Mesothelial cell of epicardium (in vitro differentiated cells): Measurements from ENCODE around the gene CDK5RAP2. TPM values are rescaled to one million over a fixed set of nuclear protein-coding genes. Genes with fewer than 3 reads are reported as not detected.
"Not testable (repeated sequence)": the region's sequence is repeated elsewhere in the genome, so short reads cannot be mapped to it uniquely, and the experiment has no call there.

ENCODE experiments used
- DNase-seq, 2 experiments: peaks; one replicate each; pipeline ENCODE4 v3.0.0; 2021; ENCODE audit warnings: low spot score in 2 of 2; ENCODE audit not compliant: unreplicated experiment in 2 of 2
- H3K27ac Mint-ChIP-seq: 2 replicates; pipeline ENCODE4 v1.8.0; 2021; ENCODE audit warnings: mixed read lengths
- H3K27me3 Mint-ChIP-seq: 2 replicates; pipeline ENCODE4 v1.8.0; 2021; ENCODE audit warnings: low read depth, mixed read lengths
- H3K36me3 Mint-ChIP-seq: 2 replicates; pipeline ENCODE4 v1.8.0; 2021; ENCODE audit warnings: mixed read lengths
- H3K4me1 Mint-ChIP-seq: 2 replicates; pipeline ENCODE4 v1.8.0; 2021; ENCODE audit warnings: mixed read lengths
- H3K4me3 Mint-ChIP-seq: 2 replicates; pipeline ENCODE4 v1.8.0; 2021; ENCODE audit warnings: mild to moderate bottlenecking, moderate library complexity, mixed read lengths
- H3K9me3 Mint-ChIP-seq: 2 replicates; pipeline ENCODE4 v1.8.0; 2021; ENCODE audit warnings: mixed read lengths
- total RNA-seq: library from RNA; stranded (reverse); gene quantifications from 3 replicates; pipeline ENCODE4 v1.2.1, GENCODE V29; 2021
- TF ChIP-seq, protein P1 (sequence below): fragments of 200-600 bp; sonication (generic); IDR thresholded peaks from one replicate; pipeline ENCODE4 v1.5.0; 2021; ENCODE audit warnings: antibody characterized with exemption; ENCODE audit not compliant: unreplicated experiment

Gene CDK5RAP2
- total RNA-seq, 1 donor from 2014 or later = 71.0 TPM

DNA sequence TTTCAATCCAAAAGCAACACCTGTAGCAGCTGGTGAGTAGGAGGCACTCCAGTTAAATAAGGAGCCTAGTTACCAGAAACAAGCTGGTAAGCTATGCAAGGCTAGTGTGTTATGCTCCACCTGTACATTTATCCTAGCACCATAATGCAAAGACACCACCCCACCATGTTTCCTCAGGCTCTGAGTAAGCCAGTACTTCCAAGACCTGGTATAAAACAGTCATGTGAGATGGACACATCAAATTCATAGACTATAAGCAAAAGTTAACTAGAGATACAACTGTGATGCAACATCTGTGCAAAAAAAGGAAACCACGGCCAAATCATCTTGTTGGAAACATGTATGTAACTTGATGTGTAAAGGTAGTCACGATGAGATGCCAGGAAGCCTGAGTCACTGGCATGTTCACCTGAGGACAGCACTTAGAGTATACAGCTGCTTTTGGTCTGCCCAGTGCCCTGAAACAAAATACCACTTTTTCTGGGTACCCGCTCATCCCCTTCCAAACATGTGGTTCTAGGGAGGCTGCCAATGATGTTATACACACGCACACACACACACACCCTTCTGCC lies 66.1 kb downstream of the CDK5RAP2 start:
- peaks cover 11% of the 10 kb centered on the region for H3K4me1 Mint-ChIP-seq
- H3K27ac Mint-ChIP-seq = no peak overlapping the region
- H3K27me3 Mint-ChIP-seq = no peaks in the 10 kb centered on the region
- H3K36me3 Mint-ChIP-seq = peaks cover 59% of the 10 kb centered on the region
- no peak for DNase-seq
- H3K4me3 Mint-ChIP-seq = no peak overlapping the region
- TF ChIP-seq, protein P1, sequence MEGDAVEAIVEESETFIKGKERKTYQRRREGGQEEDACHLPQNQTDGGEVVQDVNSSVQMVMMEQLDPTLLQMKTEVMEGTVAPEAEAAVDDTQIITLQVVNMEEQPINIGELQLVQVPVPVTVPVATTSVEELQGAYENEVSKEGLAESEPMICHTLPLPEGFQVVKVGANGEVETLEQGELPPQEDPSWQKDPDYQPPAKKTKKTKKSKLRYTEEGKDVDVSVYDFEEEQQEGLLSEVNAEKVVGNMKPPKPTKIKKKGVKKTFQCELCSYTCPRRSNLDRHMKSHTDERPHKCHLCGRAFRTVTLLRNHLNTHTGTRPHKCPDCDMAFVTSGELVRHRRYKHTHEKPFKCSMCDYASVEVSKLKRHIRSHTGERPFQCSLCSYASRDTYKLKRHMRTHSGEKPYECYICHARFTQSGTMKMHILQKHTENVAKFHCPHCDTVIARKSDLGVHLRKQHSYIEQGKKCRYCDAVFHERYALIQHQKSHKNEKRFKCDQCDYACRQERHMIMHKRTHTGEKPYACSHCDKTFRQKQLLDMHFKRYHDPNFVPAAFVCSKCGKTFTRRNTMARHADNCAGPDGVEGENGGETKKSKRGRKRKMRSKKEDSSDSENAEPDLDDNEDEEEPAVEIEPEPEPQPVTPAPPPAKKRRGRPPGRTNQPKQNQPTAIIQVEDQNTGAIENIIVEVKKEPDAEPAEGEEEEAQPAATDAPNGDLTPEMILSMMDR = no peak
- peaks cover 3% of the 10 kb centered on the region for H3K9me3 Mint-ChIP-seq

DNA sequence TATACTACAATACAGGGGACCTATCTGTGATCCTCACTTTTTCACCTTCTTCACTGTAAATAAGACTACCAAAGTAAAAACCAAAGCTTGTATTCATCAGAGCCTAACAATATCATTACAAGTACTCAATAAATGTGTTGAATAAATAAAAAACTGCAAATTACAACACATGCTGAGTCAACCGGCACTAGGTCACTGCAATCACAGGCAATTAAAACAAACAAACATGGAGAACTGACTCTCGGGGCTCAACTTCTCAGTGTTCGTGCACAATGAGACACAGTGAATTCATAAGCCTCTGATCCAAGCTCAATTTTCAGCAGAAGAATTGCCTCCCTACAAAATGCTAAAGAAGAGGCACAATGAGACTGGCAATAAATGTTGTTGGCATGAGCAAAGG lies 69.2 kb downstream of the CDK5RAP2 start:
- TF ChIP-seq, protein P1 = no peak
- Mint-ChIP-seq H3K4me1 (peaks cover 16% of the 10 kb centered on the region), H3K36me3 (peaks cover 58% of the 10 kb centered on the region), H3K27me3 (no peaks in the 10 kb centered on the region), H3K4me3 (no peak overlapping the region), H3K9me3 (peaks cover 19% of the 10 kb centered on the region), H3K27ac (no peak overlapping the region)
- DNase-seq = no peak

DNA sequence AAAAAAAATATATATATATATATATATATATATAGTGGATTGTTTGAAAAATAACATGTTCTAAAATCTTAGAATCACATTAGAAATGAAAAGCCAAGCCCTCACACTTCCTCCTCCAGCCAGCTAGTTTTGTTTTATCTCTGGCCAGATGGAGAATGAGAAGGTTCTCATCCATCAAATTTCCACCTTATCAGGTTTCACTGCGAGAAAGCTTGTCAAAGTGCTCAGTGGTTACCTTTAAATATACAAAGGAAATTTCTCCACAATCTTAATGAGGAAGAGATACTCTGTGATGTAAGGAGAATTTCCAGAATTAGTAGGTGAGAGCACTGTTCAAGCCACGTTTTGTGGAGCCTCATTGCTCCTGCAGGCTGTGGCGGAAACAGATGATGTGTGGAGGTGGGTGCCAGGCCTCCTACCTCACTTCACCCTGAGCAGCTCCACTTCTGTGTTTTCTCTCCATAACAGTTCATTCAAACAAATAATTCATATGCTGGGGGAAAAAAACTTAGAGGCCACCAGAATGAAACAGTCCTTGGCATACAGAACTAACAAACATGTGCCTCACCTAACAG lies 71.9 kb downstream of the CDK5RAP2 start:
- no peaks in the 10 kb centered on the region for H3K27me3 Mint-ChIP-seq
- no peak overlapping the region for H3K4me3 Mint-ChIP-seq
- H3K36me3 Mint-ChIP-seq = peaks cover 54% of the 10 kb centered on the region
- H3K4me1 Mint-ChIP-seq = peaks cover 16% of the 10 kb centered on the region
- H3K9me3 Mint-ChIP-seq = peaks cover 26% of the 10 kb centered on the region
- H3K27ac Mint-ChIP-seq = no peak overlapping the region
- no peak for DNase-seq
- TF ChIP-seq, protein P1 = no peak

DNA sequence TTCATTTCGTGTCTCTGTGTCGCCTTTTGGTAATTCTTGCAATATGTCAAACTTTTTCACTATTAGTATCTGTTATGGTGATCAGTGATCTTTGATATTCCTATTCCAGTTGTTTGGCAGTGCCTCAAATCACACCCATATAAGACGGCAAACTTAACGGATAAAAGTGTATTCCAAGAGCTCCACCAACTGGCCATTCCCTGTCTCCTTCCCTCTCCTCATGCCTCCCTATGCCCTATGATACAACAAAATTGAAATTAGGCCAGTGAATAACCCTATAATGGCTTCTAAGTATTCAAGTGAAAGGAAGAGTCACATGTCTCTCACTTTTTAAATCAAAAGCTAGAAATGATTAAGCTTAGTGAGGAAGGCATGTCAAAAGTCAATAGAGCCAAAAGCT lies 74.8 kb downstream of the CDK5RAP2 start:
- peaks cover 12% of the 10 kb centered on the region for H3K4me1 Mint-ChIP-seq
- H3K27me3 Mint-ChIP-seq = no peaks in the 10 kb centered on the region
- H3K9me3 Mint-ChIP-seq = peaks cover 23% of the 10 kb centered on the region
- H3K27ac Mint-ChIP-seq = no peak overlapping the region
- no peak for DNase-seq
- TF ChIP-seq, protein P1 = no peak
- peaks cover 52% of the 10 kb centered on the region for H3K36me3 Mint-ChIP-seq
- no peak overlapping the region for H3K4me3 Mint-ChIP-seq

DNA sequence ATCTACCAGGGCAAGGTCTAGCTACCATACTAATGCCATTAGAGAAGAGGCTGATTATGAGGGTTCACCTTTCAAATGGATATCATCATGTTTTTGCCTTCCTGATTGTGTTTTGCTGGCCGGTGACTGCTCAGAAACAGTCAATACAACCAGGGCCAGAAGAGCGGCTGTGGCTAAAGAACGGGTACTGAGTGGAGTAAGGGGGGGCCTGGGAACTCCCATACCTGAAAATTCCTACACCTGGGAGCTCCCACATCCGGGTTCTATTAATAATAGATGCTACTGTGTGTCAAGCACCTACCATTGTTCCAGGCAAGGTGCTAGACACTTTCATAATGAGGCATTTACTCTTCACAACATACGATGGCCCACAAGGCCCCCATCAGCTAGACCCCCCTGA lies 79.2 kb downstream of the CDK5RAP2 start:
- TF ChIP-seq, protein P1 = no peak
- Mint-ChIP-seq H3K27me3 (no peaks in the 10 kb centered on the region), H3K27ac (no peak overlapping the region), H3K4me3 (no peak overlapping the region), H3K9me3 (peaks cover 15% of the 10 kb centered on the region), H3K4me1 (no peaks in the 10 kb centered on the region), H3K36me3 (peaks cover 44% of the 10 kb centered on the region)
- DNase-seq = no peak

DNA sequence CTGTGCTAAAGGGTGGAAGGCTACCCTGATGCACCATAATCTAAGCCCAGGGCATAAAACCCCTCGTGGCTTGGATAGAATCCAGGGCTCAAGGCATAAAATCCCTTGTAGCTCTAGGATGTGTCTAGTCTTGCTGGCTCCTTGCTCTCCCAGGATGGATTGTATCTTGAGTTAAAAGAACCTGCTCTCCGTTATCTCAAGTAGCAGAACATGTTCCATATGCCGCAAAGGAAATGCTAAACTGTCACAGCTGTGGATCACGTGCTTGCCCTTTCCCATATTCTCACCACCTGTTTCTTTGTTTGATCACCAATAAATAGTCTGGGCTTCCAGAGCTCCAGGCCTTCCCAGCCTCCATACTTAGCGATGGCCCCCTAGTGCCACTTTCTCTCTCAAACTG lies 82.1 kb downstream of the CDK5RAP2 start:
- Mint-ChIP-seq H3K9me3 (peaks cover 13% of the 10 kb centered on the region), H3K36me3 (peaks cover 38% of the 10 kb centered on the region)
- not testable (repeated sequence) for H3K4me1 Mint-ChIP-seq

DNA sequence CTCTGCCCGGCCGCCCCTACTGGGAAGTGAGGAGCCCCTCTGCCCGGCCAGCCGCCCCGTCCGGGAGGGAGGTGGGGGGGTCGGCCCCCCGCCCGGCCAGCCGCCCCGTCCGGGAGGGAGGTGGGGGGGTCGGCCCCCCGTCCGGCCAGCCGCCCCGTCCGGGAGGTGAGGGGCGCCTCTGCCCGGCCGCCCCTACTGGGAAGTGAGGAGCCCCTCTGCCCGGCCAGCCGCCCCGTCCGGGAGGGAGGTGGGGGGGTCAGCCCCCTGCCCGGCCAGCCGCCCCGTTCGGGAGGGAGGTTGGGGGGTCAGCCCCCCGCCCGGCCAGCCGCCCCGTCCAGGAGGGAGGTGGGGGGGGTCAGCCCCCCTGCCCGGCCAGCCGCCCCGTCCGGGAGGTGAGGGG lies 83.5 kb downstream of the CDK5RAP2 start:
- not testable (repeated sequence) for H3K4me1 Mint-ChIP-seq, H3K4me3 Mint-ChIP-seq, H3K27ac Mint-ChIP-seq, DNase-seq, H3K27me3 Mint-ChIP-seq
- peaks cover 25% of the 10 kb centered on the region for H3K36me3 Mint-ChIP-seq
- peaks cover 13% of the 10 kb centered on the region for H3K9me3 Mint-ChIP-seq

More for the DNA sequence above, 82.1 kb downstream of the CDK5RAP2 start:
- not testable (repeated sequence) for H3K4me3 Mint-ChIP-seq, H3K27me3 Mint-ChIP-seq, DNase-seq, H3K27ac Mint-ChIP-seq
